Measurements from ENCODE around the gene ANKS1B. TPM values are rescaled to one million over a fixed set of nuclear protein-coding genes. Genes with fewer than 3 reads are reported as not detected.

ANKS1B gene
- total RNA-seq, 1 donor from 2014 or later = 5.6 TPM

GRCh38 chr12:99455350-99456035 is 529.2 kb downstream of the ANKS1B start:
- H3K9me3 Mint-ChIP-seq = peaks cover 15% of the 10 kb centered on the region
- TF ChIP-seq CTCF (conservative IDR thresholded peaks at IDR 0.05) = no peak
- no peak overlapping the region for H3K27ac Mint-ChIP-seq (ENCODE audit: unreplicated experiment)
- DNase-seq (ENCODE audit: low read depth, low spot score) = no peak
- H3K4me1 Mint-ChIP-seq = no peaks in the 10 kb centered on the region
- peaks cover 4% of the 10 kb centered on the region for H3K36me3 Mint-ChIP-seq (ENCODE audit: low read depth)
- H3K4me3 Mint-ChIP-seq = no peak overlapping the region
- H3K27me3 Mint-ChIP-seq (ENCODE audit: low read depth) = no peaks in the 10 kb centered on the region

GRCh38 chr12:99454539-99455172 is 530.1 kb downstream of the ANKS1B start:
- no peak for TF ChIP-seq CTCF (conservative IDR thresholded peaks at IDR 0.05)
- H3K36me3 Mint-ChIP-seq (ENCODE audit: low read depth) = peaks cover 3% of the 10 kb centered on the region
- H3K9me3 Mint-ChIP-seq = peaks cover 14% of the 10 kb centered on the region
- no peak overlapping the region for H3K4me3 Mint-ChIP-seq
- no peak overlapping the region for H3K27ac Mint-ChIP-seq (ENCODE audit: unreplicated experiment)
- no peak for DNase-seq (ENCODE audit: low read depth, low spot score)
- no peaks in the 10 kb centered on the region for H3K4me1 Mint-ChIP-seq
- no peaks in the 10 kb centered on the region for H3K27me3 Mint-ChIP-seq (ENCODE audit: low read depth)

- no peak overlapping the region for H3K27ac Mint-ChIP-seq (ENCODE audit: unreplicated experiment)
- no peak for DNase-seq (ENCODE audit: low read depth, low spot score)
- no peaks in the 10 kb centered on the region for H3K27me3 Mint-ChIP-seq (ENCODE audit: low read depth)
- TF ChIP-seq CTCF (conservative IDR thresholded peaks at IDR 0.05) = no peak
- H3K4me1 Mint-ChIP-seq = no peaks in the 10 kb centered on the region
- H3K4me3 Mint-ChIP-seq = no peak overlapping the region
- peaks cover 2% of the 10 kb centered on the region for H3K36me3 Mint-ChIP-seq (ENCODE audit: low read depth)
- peaks cover 11% of the 10 kb centered on the region for H3K9me3 Mint-ChIP-seq
These were observed 530.7 kb downstream of the ANKS1B start for GRCh38 chr12:99453836-99454538.

GRCh38 chr12:99450036-99450630 is 534.6 kb downstream of the ANKS1B start:
- no peak overlapping the region for H3K4me3 Mint-ChIP-seq
- peaks cover 3% of the 10 kb centered on the region for H3K9me3 Mint-ChIP-seq
- H3K27ac Mint-ChIP-seq (ENCODE audit: unreplicated experiment) = no peak overlapping the region
- no peaks in the 10 kb centered on the region for H3K36me3 Mint-ChIP-seq (ENCODE audit: low read depth)
- H3K27me3 Mint-ChIP-seq (ENCODE audit: low read depth) = no peaks in the 10 kb centered on the region
- DNase-seq (ENCODE audit: low read depth, low spot score) = no peak
- TF ChIP-seq CTCF (conservative IDR thresholded peaks at IDR 0.05) = no peak
- H3K4me1 Mint-ChIP-seq = no peaks in the 10 kb centered on the region

- Mint-ChIP-seq H3K27me3 (ENCODE audit: low read depth) (no peaks in the 10 kb centered on the region), H3K36me3 (ENCODE audit: low read depth) (no peaks in the 10 kb centered on the region), H3K4me1 (no peaks in the 10 kb centered on the region), H3K9me3 (no peaks in the 10 kb centered on the region), H3K4me3 (no peak overlapping the region), H3K27ac (ENCODE audit: unreplicated experiment) (no peak overlapping the region)
- no peak for TF ChIP-seq CTCF (conservative IDR thresholded peaks at IDR 0.05)
- DNase-seq (ENCODE audit: low read depth, low spot score) = no peak
These were observed 539.8 kb downstream of the ANKS1B start for GRCh38 chr12:99444859-99445316.
